Heart left ventricle (tissue), 13 donors: ENCODE results near the gene SLC2A8.

ENCODE experiments used
- CTCF ChIP-seq, 12 donors: fragments of 200-600 bp; sonication (generic) in 4 of 12; IDR thresholded peaks; one replicate each; pipeline versions ENCODE4 v1.5.0 to v1.8.0; 2018 to 2022; ENCODE audit warnings: antibody characterized with exemption in 12 of 12, mild to moderate bottlenecking in 5 of 12
- POLR2A ChIP-seq, 2 donors: fragments of 450-650 bp; IDR thresholded peaks; one replicate each; pipeline ENCODE4 v1.6.1; 2017; ENCODE audit warnings: antibody characterized with exemption in 2 of 2, mild to moderate bottlenecking in 2 of 2, moderate library complexity in 2 of 2
- donor health status: ischemic (EF 13 %, LVEDD 7.1; RV severe dilation, severe dysfunction).
- donor health status: DM: no; HTN: yes; CAD: no.
- donor health status: DM: no; HTN: no; CAD: no.
- donor health status: ischemic (EF 25% LVEDD 6.9; RV normal size, moderate dysfunction).
- donor health status: ischemic (EF 25% LVEDD 5.7; RV mildly dilated, moderate dysfunction).
- donor health status: ischemic (EF 35%, LVEDD 5.7; RV mildly dilated, moderate dysfunction).
- donor health status: nonischemic (EF 11% LVEDD 7.7; RV severe dilation, severe dysfunction).
- donor health status: DM: yes; HTN: yes; CAD: no.
- donor health status: PGD.
- donor health status: ischemic (EF 29% LVEDD 5.4; RV normal size, mild dysfunction).
- donor health status: nonischemic (EF 23%, LVEDD 6.1; RV moderate dilation, normal function).

- TF ChIP-seq CTCF (IDR thresholded peaks at IDR 0.05) (no peak), POLR2A (IDR thresholded peaks at IDR 0.05) (no peak)
Observed at GRCh38 chr9:127349483-127350113, 47.4 kb upstream of the SLC2A8 start.
